Transverse colon (tissue), 4 donors: Measurements from ENCODE around the gene TNFRSF14.
A peak's percentile ranks its signal among the peaks of the same experiment; 100 is the strongest.

Source experiments
- CTCF ChIP-seq, 5 experiments: fragments of 200-600 bp in 3 of 5; fragments of 450-650 bp in 2 of 5; sonication (generic) in 3 of 5; IDR thresholded peaks; 1 replicate in 2 of 5; 2 replicates in 3 of 5; pipeline ENCODE4 v1.5.1; 2016 to 2017; ENCODE audit warnings: antibody characterized with exemption in 5 of 5, inconsistent platforms in 3 of 5, mild to moderate bottlenecking in 2 of 5, moderate library complexity in 1 of 5
- EP300 ChIP-seq: sonication (generic); formaldehyde crosslinking; IDR thresholded peaks from one replicate; pipeline ENCODE4 v1.6.1; 2017; ENCODE audit warnings: antibody characterized with exemption, low read depth
- POLR2A ChIP-seq: fragments of 450-650 bp; IDR thresholded peaks from one replicate; pipeline ENCODE4 v1.6.1; 2016; ENCODE audit warnings: antibody characterized with exemption, mild to moderate bottlenecking, moderate library complexity
- POLR2AphosphoS5 ChIP-seq, 3 donors: sonication (generic); formaldehyde crosslinking; IDR thresholded peaks; one replicate each; pipeline ENCODE4 v1.6.1; 2016; ENCODE audit warnings: antibody characterized with exemption in 3 of 3

DNA sequence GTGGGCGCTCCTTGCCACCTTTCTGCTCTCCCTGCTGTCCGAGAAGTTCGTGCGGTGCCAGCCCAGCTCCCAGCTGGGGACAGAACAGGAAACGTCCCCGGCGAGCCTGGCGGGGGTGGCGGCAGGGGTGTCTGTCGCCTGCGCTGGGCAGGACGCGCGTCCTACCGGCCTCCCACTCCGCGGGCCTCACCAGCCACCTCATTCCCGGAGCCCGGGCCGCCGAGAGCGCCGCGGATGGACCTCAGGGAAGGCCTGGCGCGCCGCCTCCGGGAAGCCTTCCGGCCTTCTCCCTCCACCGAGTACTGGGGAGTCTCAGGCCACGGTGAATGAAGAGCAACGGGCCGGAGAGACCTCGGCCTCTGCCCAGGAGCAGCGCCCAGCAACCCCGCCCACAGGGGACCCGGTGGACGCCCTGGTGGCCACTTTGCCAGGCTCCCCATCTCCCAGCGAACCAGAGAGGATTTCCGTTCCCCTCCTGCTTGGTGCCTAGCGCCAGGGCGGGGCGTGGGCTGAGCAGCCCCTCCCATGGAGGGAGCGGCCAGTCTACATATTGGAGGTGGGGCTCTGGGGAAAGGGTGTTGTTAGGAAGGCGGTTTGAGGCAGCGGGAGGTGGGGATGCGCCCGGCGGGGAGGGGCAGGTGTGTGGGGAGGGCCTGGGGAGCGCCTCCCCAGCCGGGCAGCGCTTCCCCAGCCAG, 9.5 kb upstream of the TNFRSF14 start:
- TF ChIP-seq CTCF (IDR thresholded peaks at IDR 0.05) (peak in 4 of 5 experiments; percentile 8 to 57 (median 38)), POLR2AphosphoS5 (IDR thresholded peaks at IDR 0.05) (peak; percentile 78 to 82 (median 80)), POLR2A (peak; percentile 48), EP300 (no peak)
